Brain microvascular endothelial cell (primary cell): ENCODE measurements around the gene TNFRSF25.

Experiments
- DNase-seq: peaks from one replicate; pipeline ENCODE4 v3.0.0-alpha.2; 2020
- H3K27ac ChIP-seq: fragments of 250-450 bp; sonication (Bioruptor Pico); 2 replicates; pipeline ENCODE4 v1.5.1; 2020; ENCODE audit warnings: mild to moderate bottlenecking, moderate library complexity
- H3K27me3 ChIP-seq: fragments of 250-450 bp; sonication (Bioruptor Pico); replicated peaks from 2 replicates; pipeline ENCODE4 v1.5.1; 2020; ENCODE audit warnings: mild to moderate bottlenecking
- H3K36me3 ChIP-seq: fragments of 250-450 bp; sonication (Bioruptor Pico); replicated peaks from 2 replicates; pipeline ENCODE4 v1.5.1; 2020; ENCODE audit warnings: mild to moderate bottlenecking
- H3K4me3 ChIP-seq: 2 replicates; pipeline ENCODE4 v1.5.1; 2011; ENCODE audit warnings: low read depth, mild to moderate bottlenecking, control low read depth, low read length, moderate library complexity
- in situ Hi-C: cut with HindIII; loops from 2 replicates; pipeline ENCODE4 v1.10.0; 2017; ENCODE audit warnings: low sequenced_read_pairs, low pct_ligation_motif_present
- TF ChIP-seq, protein P1 (sequence below): IDR thresholded peaks from 2 replicates; pipeline ENCODE4 v1.5.1; 2011; ENCODE audit warnings: low read depth, mild to moderate bottlenecking, moderate library complexity, low read length, control low read depth, inconsistent platforms; ENCODE audit errors: missing control alignments

TNFRSF25 gene

DNA sequence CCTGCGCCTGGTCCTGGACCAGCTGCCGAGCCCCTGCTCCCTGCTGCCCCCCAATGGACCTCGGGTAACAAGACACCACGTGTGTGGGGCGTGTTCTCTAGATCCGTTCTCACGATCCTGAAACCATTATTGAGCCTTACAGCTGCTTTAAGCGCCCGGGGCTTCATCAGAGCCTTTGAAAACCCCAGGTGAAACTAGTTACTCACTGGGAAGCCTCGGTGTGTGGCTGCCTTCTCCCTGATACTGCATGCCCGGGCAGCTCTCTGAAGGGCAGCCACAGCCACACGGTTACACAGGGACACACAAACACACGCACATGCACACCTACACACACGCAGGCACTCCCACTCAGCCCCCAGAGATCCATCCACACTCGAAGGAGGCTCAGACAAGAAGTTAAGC is 51.5 kb downstream of the TNFRSF25 start:
- DNase-seq: no peak
- in situ Hi-C loops: no loop called here
- H3K27ac ChIP-seq: no peak overlapping the region
- H3K36me3 ChIP-seq: no peaks in the 10 kb centered on the region
- H3K27me3 ChIP-seq: peaks cover 41% of the 10 kb centered on the region
- no peak overlapping the region for H3K4me3 ChIP-seq
- TF ChIP-seq, protein P1, sequence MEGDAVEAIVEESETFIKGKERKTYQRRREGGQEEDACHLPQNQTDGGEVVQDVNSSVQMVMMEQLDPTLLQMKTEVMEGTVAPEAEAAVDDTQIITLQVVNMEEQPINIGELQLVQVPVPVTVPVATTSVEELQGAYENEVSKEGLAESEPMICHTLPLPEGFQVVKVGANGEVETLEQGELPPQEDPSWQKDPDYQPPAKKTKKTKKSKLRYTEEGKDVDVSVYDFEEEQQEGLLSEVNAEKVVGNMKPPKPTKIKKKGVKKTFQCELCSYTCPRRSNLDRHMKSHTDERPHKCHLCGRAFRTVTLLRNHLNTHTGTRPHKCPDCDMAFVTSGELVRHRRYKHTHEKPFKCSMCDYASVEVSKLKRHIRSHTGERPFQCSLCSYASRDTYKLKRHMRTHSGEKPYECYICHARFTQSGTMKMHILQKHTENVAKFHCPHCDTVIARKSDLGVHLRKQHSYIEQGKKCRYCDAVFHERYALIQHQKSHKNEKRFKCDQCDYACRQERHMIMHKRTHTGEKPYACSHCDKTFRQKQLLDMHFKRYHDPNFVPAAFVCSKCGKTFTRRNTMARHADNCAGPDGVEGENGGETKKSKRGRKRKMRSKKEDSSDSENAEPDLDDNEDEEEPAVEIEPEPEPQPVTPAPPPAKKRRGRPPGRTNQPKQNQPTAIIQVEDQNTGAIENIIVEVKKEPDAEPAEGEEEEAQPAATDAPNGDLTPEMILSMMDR: peak; percentile 79

DNA sequence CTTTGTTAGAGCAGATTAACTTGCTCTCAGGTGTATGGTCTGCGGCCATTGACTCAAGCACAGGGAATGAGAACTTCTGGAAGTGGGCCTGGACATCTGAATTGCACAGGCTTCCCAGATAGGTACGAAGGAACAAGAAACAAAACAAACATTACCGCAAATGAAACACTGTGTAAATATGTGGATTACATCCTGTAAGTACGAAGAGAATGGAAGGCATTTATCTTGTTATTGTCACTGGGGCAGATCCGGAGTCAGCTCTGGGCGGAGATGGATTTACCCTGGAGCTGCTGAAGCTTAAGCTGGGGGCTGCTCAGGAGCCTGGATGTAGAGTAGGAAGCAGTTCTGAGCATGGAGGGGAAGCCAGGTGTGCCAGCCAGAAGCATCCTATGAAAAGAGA is 53.1 kb downstream of the TNFRSF25 start:
- Histone ChIP-seq H3K36me3 (no peaks in the 10 kb centered on the region), H3K27me3 (peaks cover 25% of the 10 kb centered on the region), H3K27ac (no peak overlapping the region), H3K4me3 (no peak overlapping the region)
- TF ChIP-seq, protein P1: no peak
- in situ Hi-C loops: no loop called here
- no peak for DNase-seq
